Central memory CD4-positive, alpha-beta T cell (primary cell): ENCODE results near the gene RNU6-1.

Experiments
- DNase-seq: peaks from one replicate; pipeline ENCODE4 v3.0.0; 2022

Gene RNU6-1

GRCh38 chr15:67796196-67797127 lies 43.4 kb downstream of the RNU6-1 start:
- no peak for DNase-seq

- DNase-seq: no peak
Measured at GRCh38 chr15:67794832-67795574, 44.8 kb downstream of the RNU6-1 start.

- no peak for DNase-seq
Measured at GRCh38 chr15:67792250-67792942, 47.4 kb downstream of the RNU6-1 start.

- DNase-seq: no peak
Measured at GRCh38 chr15:67790610-67791319, 49.1 kb downstream of the RNU6-1 start.
